ENCODE measurements around the gene APOC1. TPM values are rescaled to one million over a fixed set of nuclear protein-coding genes. Genes with fewer than 3 reads are reported as not detected.

Gene APOC1
- total RNA-seq, 1 donor from 2014 or later: 2.2 TPM

GRCh38 chr19:44951179-44952159 is 37.1 kb downstream of the APOC1 start:
- no peak overlapping the region for H3K27ac Mint-ChIP-seq (ENCODE audit: unreplicated experiment)
- no peak overlapping the region for H3K4me3 ChIP-seq (ENCODE audit: insufficient read depth, low read depth, low read length)
- no peak overlapping the region for H3K27ac ChIP-seq (ENCODE audit: low read depth, low read length)
- no peaks in the 10 kb centered on the region for H3K27me3 Mint-ChIP-seq (ENCODE audit: low read depth, unreplicated experiment)
- no peaks in the 10 kb centered on the region for H3K9me3 ChIP-seq (ENCODE audit: insufficient read depth, low read depth, low read length)
- FAIRE-seq: no peak
- H2AFZ ChIP-seq (ENCODE audit: low read depth, low read length): peak overlapping the region; percentile 71
- peaks cover 3% of the 10 kb centered on the region for H3K36me3 Mint-ChIP-seq (ENCODE audit: low read depth, unreplicated experiment)
- peak overlapping the region; percentile 68 for H3K4me2 ChIP-seq (ENCODE audit: low read length)
- no peaks in the 10 kb centered on the region for H3K4me1 Mint-ChIP-seq (ENCODE audit: low read depth, unreplicated experiment)
- H3K9me3 Mint-ChIP-seq (ENCODE audit: unreplicated experiment): no peaks in the 10 kb centered on the region
- H3K27me3 ChIP-seq (ENCODE audit: insufficient read depth, low read length): no peaks in the 10 kb centered on the region
- peak; percentile 52 for DNase-seq (ENCODE audit: low read depth)
- no peak for TF ChIP-seq EZH2 (IDR thresholded peaks at IDR 0.05; ENCODE audit: insufficient read depth, low read length)
- TF ChIP-seq CTCF (IDR thresholded peaks at IDR 0.05; ENCODE audit: insufficient read depth, low read depth, low read length): peak; percentile 80
- no peaks in the 10 kb centered on the region for H3K36me3 ChIP-seq (ENCODE audit: insufficient read depth, low read length)
- peak overlapping the region; percentile 47 for H3K9ac ChIP-seq (ENCODE audit: low read length)
- H3K79me2 ChIP-seq (ENCODE audit: insufficient read depth, low read length): peaks cover 13% of the 10 kb centered on the region
- peaks cover 9% of the 10 kb centered on the region for H4K20me1 ChIP-seq (ENCODE audit: insufficient read depth, low read length)
- no peak overlapping the region for H3K4me3 Mint-ChIP-seq (ENCODE audit: unreplicated experiment)
- H3K4me1 ChIP-seq (ENCODE audit: insufficient read depth, low read length): peaks cover 10% of the 10 kb centered on the region

- H3K36me3 ChIP-seq (ENCODE audit: insufficient read depth, low read length): no peaks in the 10 kb centered on the region
- Mint-ChIP-seq H3K4me1 (ENCODE audit: low read depth, unreplicated experiment) (peaks cover 17% of the 10 kb centered on the region), H3K4me3 (ENCODE audit: unreplicated experiment) (peak overlapping the region; percentile 100), H3K27ac (ENCODE audit: unreplicated experiment) (peak overlapping the region; percentile 100), H3K9me3 (ENCODE audit: unreplicated experiment) (no peaks in the 10 kb centered on the region), H3K36me3 (ENCODE audit: low read depth, unreplicated experiment) (no peaks in the 10 kb centered on the region), H3K27me3 (ENCODE audit: low read depth, unreplicated experiment) (no peaks in the 10 kb centered on the region)
- no peaks in the 10 kb centered on the region for H3K9me3 ChIP-seq (ENCODE audit: insufficient read depth, low read depth, low read length)
- peak overlapping the region; percentile 91 for H3K4me3 ChIP-seq (ENCODE audit: insufficient read depth, low read depth, low read length)
- H4K20me1 ChIP-seq (ENCODE audit: insufficient read depth, low read length): peaks cover 37% of the 10 kb centered on the region
- peaks cover 14% of the 10 kb centered on the region for H3K4me1 ChIP-seq (ENCODE audit: insufficient read depth, low read length)
- peak overlapping the region; percentile 93 for H3K9ac ChIP-seq (ENCODE audit: low read length)
- peak overlapping the region; percentile 87 for H3K4me2 ChIP-seq (ENCODE audit: low read length)
- H3K27ac ChIP-seq (ENCODE audit: low read depth, low read length): peak overlapping the region; percentile 95
- FAIRE-seq (no peak), DNase-seq (ENCODE audit: low read depth) (no peak)
- no peak for TF ChIP-seq CTCF (IDR thresholded peaks at IDR 0.05; ENCODE audit: insufficient read depth, low read depth, low read length)
- TF ChIP-seq EZH2 (IDR thresholded peaks at IDR 0.05; ENCODE audit: insufficient read depth, low read length): no peak
- no peaks in the 10 kb centered on the region for H3K27me3 ChIP-seq (ENCODE audit: insufficient read depth, low read length)
- H3K79me2 ChIP-seq (ENCODE audit: insufficient read depth, low read length): peaks cover 40% of the 10 kb centered on the region
- H2AFZ ChIP-seq (ENCODE audit: low read depth, low read length): peak overlapping the region; percentile 94
Measured at GRCh38 chr19:44954278-44954648, 39.9 kb downstream of the APOC1 start.

All from astrocyte (in vitro differentiated cells and primary cell).